Body of pancreas (tissue), 4 donors: ENCODE measurements around the gene SELENOS. TPM values are rescaled to one million over a fixed set of nuclear protein-coding genes. Genes with fewer than 3 reads are reported as not detected.

Experiments used
- ATAC-seq: fragments of 150-250 bp; one replicate; pipeline ENCODE4 v1.9.1; 2016
- DNase-seq, 4 donors: peaks; one replicate each; pipeline ENCODE4 v3.0.0-alpha.2; 2019
- H3K27ac ChIP-seq, 4 donors: fragments of 200-600 bp; sonication (generic); 1 replicate in 3 of 4; 2 replicates in 1 of 4; pipeline versions ENCODE4 v1.5.1 to v1.6.1; 2016 to 2019; ENCODE audit warnings: mild to moderate bottlenecking in 1 of 4, mixed read lengths in 1 of 4, moderate library complexity in 1 of 4
- H3K27me3 ChIP-seq, 2 donors: fragments of 200-600 bp; sonication (generic); one replicate each; pipeline ENCODE4 v1.6.0; 2016; ENCODE audit warnings: mild to moderate bottlenecking in 1 of 2
- H3K36me3 ChIP-seq, 2 donors: fragments of 200-600 bp; sonication (generic); replicated peaks in 1 of 2; 2 replicates each; pipeline ENCODE4 v1.5.1; 2016; ENCODE audit warnings: low read depth in 2 of 2; ENCODE audit not compliant: insufficient read depth in 1 of 2
- H3K4me1 ChIP-seq: fragments of 200-600 bp; sonication (generic); one replicate; pipeline ENCODE4 v1.6.0; 2016
- H3K4me3 ChIP-seq, 2 donors: fragments of 200-600 bp; sonication (generic); 1 replicate in 1 of 2; 2 replicates in 1 of 2; pipeline ENCODE4 v1.5.1; 2016 to 2019
- H3K9me3 ChIP-seq, 3 donors: fragments of 200-600 bp; sonication (generic); 1 replicate in 2 of 3; 2 replicates in 1 of 3; pipeline ENCODE4 v1.5.1; 2016
- CTCF ChIP-seq, 7 experiments: fragments of 450-650 bp in 4 of 7; fragments of 200-600 bp in 3 of 7; sonication (generic) in 3 of 7; IDR thresholded peaks; one replicate each; pipeline ENCODE4 v1.5.1; 2016 to 2019; ENCODE audit warnings: antibody characterized with exemption in 7 of 7
- POLR2A ChIP-seq, 3 donors: fragments of 450-650 bp; IDR thresholded peaks; one replicate each; pipeline ENCODE4 v1.6.1; 2016; ENCODE audit warnings: antibody characterized with exemption in 3 of 3, mild to moderate bottlenecking in 2 of 3
- WGBS, 2 donors: methylation state at CpG; one replicate each; pipeline ENCODE4 v1.1.5; 2017; 5-methylcytosine and 5-hydroxymethylcytosine counted together
- intact Hi-C: fragments of 100-400 bp; cut with DNase I; formaldehyde crosslinking; loops from one replicate; pipeline ENCODE4 v1.15.1; 2023
- total RNA-seq, 2 donors: library from RNA; depleted of rRNA; stranded (reverse); fragments of >200 nt; gene quantifications; one replicate each; pipeline ENCODE4 v1.1.0, GENCODE V29; 2016

Gene SELENOS
- total RNA-seq, 2 donors from 2014 or later = 37.2 to 45.1 TPM

- peaks cover 18 to 40% of the 10 kb centered on the region in 2 donors for H3K36me3 ChIP-seq
- intact Hi-C loops = no loop called here
- ATAC-seq = no peak
- TF ChIP-seq POLR2A (IDR thresholded peaks at IDR 0.05) (no peak), CTCF (IDR thresholded peaks at IDR 0.05) (no peak)
- 82 to 85% methylated on average over 9 of the region's 9 CpGs for WGBS, 2 donors
- H3K27me3 ChIP-seq = no peaks in the 10 kb centered on the region
- DNase-seq = no peak
- no peak overlapping the region for H3K27ac ChIP-seq
- H3K9me3 ChIP-seq = no peaks in the 10 kb centered on the region
- H3K4me1 ChIP-seq = peaks cover 24% of the 10 kb centered on the region
- no peak overlapping the region for H3K4me3 ChIP-seq
These were observed 4.7 kb downstream of the SELENOS start for GRCh38 chr15:101272584-101272983.

GRCh38 chr15:101269479-101270223 is 7.6 kb downstream of the SELENOS start:
- DNase-seq (peak in 3 of 4 donors; percentile 32 to 38 (median 35)), ATAC-seq (no peak)
- no peak overlapping the region for H3K27ac ChIP-seq
- H3K4me1 ChIP-seq = peaks cover 20% of the 10 kb centered on the region
- no peaks in the 10 kb centered on the region for H3K9me3 ChIP-seq
- H3K36me3 ChIP-seq = peaks cover 18 to 37% of the 10 kb centered on the region in 2 donors
- no peak overlapping the region for H3K4me3 ChIP-seq
- intact Hi-C loops = no loop called here
- H3K27me3 ChIP-seq = no peaks in the 10 kb centered on the region
- TF ChIP-seq POLR2A (IDR thresholded peaks at IDR 0.05) (peak in 1 of 3 donors; percentile 11), CTCF (IDR thresholded peaks at IDR 0.05) (peak in 4 of 7 experiments; percentile 15 to 39 (median 24))
- 80% methylated on average over 16 of the region's 16 CpGs for WGBS, 2 donors

GRCh38 chr15:101267320-101268104 is 9.8 kb downstream of the SELENOS start:
- Histone ChIP-seq H3K36me3 (peaks cover 8 to 18% of the 10 kb centered on the region in 2 donors), H3K27ac (peak overlapping the region; percentile 45 to 80 (median 59)), H3K4me3 (no peak overlapping the region), H3K4me1 (peaks cover 20% of the 10 kb centered on the region), H3K27me3 (no peaks in the 10 kb centered on the region), H3K9me3 (no peaks in the 10 kb centered on the region)
- ATAC-seq = peak; percentile 88
- 35 to 43% methylated on average over 11 to 18 of the region's 18 CpGs for WGBS, 2 donors
- peak; percentile 70 to 87 (median 82) for DNase-seq
- peak; percentile 20 to 68 (median 66) for TF ChIP-seq POLR2A (IDR thresholded peaks at IDR 0.05)
- peak in 1 of 7 experiments; percentile 19 for TF ChIP-seq CTCF (IDR thresholded peaks at IDR 0.05)
- intact Hi-C loops = no loop called here

GRCh38 chr15:101266787-101267186 is 10.5 kb downstream of the SELENOS start:
- 61 to 77% methylated on average over 9 of the region's 9 CpGs for WGBS, 2 donors
- no peak for DNase-seq
- TF ChIP-seq CTCF (IDR thresholded peaks at IDR 0.05) (no peak), POLR2A (IDR thresholded peaks at IDR 0.05) (no peak)
- intact Hi-C loops = no loop called here
- H3K27ac ChIP-seq = peak overlapping the region; percentile 45 to 80 (median 59)
- H3K9me3 ChIP-seq = no peaks in the 10 kb centered on the region
- ATAC-seq = peak; percentile 4
- H3K36me3 ChIP-seq = peaks cover 8 to 10% of the 10 kb centered on the region in 2 donors
- no peaks in the 10 kb centered on the region for H3K27me3 ChIP-seq
- peaks cover 20% of the 10 kb centered on the region for H3K4me1 ChIP-seq
- H3K4me3 ChIP-seq = no peak overlapping the region
